Mucosa of descending colon (tissue), 3 donors: ENCODE results near the gene NMUR1. TPM values are rescaled to one million over a fixed set of nuclear protein-coding genes. Genes with fewer than 3 reads are reported as not detected.
"Not testable (repeated sequence)": the region's sequence is repeated elsewhere in the genome, so short reads cannot be mapped to it uniquely, and the experiment has no call there.

Source experiments
- ATAC-seq: fragments of 200-7000 bp; cut with Tn5 transposase; one replicate; pipeline ENCODE4 v1.9.1; 2020; ENCODE audit warnings: mild to moderate bottlenecking, moderate library complexity
- DNase-seq, 3 donors: peaks; one replicate each; pipeline ENCODE4 v3.0.0-alpha.2; 2020
- H3K36me3 ChIP-seq: fragments of 200-600 bp; one replicate; pipeline ENCODE4 v1.8.0; 2021; ENCODE audit warnings: low read depth, mild to moderate bottlenecking
- H3K4me1 ChIP-seq: fragments of 200-600 bp; one replicate; pipeline ENCODE4 v1.8.0; 2021; ENCODE audit warnings: low read depth, mild to moderate bottlenecking
- H3K4me3 ChIP-seq: fragments of 200-600 bp; one replicate; pipeline ENCODE4 v1.8.0; 2021; ENCODE audit warnings: mild to moderate bottlenecking
- H3K9me3 ChIP-seq: fragments of 200-600 bp; one replicate; pipeline ENCODE4 v1.8.0; 2021; ENCODE audit warnings: mild to moderate bottlenecking
- intact Hi-C, 2 donors: fragments of 100-400 bp; cut with DNase I in 1 of 2; cut with micrococcal nuclease in 1 of 2; formaldehyde crosslinking; loops; one replicate each; pipeline versions ENCODE4 v1.11.0 to v1.11.1; 2022; cut with DNase I, micrococcal nuclease
- total RNA-seq, 3 donors: library from RNA; stranded (reverse); fragmentation: NEBNext Ultra II Directional in 2 of 3; extraction: Animal tissue kit (Norgen Biotek cat#: 25700) in 2 of 3; gene quantifications; one replicate each; pipeline versions ENCODE4 v1.2.1 to v1.2.4, GENCODE V29; 2021 to 2023
- TF ChIP-seq, protein P1 (sequence below): fragments of 200-600 bp; IDR thresholded peaks from one replicate; pipeline ENCODE4 v1.8.0; 2022; ENCODE audit warnings: antibody characterized with exemption, mild to moderate bottlenecking
- donor health status: DM: no; HTN: no; CAD: no; lungs with moderate emphysema.
- donor health status: DM: no; HTN: no; CAD: no.
- donor health status: DM: no; HTN: yes; CAD: no.

NMUR1 gene
- total RNA-seq, 3 donors from 2014 or later = 0.57 to 1.2 (median 0.87) TPM

DNA sequence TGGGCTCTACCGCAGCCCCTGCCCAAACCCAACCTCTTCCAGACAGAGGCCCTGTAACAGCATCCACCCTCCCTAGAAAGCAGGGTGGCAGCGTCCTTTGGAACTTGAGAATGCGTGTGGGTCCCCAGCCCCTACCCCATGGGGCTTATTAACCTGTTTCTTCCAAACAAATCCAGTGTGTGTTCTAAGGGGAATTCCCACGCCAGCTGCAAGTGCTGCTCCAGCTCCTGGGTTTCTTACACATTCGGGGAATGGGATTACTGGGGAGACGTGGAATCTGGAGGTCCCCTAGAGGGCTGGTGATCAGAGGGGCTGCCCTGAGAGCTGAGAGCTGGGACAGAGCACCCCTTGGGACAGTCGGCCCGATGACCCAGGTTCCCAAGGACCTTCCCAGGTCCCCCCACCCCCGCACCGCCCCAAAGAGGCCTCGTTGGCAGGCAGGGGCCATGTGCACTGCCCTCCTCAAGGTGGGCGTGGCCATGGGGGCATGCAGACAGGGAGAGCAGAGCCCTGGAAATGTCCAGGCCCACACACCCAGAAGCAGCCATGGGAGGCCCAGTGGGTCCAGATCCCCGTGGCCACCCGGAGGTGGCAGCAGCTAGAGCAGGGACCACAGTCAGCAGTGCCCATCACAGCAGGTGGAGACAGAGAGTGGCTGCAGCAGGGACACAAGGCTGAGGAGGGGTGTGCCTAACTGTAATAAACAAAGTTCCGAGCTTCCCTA, 43.6 kb upstream of the NMUR1 start:
- ATAC-seq = no peak

DNA sequence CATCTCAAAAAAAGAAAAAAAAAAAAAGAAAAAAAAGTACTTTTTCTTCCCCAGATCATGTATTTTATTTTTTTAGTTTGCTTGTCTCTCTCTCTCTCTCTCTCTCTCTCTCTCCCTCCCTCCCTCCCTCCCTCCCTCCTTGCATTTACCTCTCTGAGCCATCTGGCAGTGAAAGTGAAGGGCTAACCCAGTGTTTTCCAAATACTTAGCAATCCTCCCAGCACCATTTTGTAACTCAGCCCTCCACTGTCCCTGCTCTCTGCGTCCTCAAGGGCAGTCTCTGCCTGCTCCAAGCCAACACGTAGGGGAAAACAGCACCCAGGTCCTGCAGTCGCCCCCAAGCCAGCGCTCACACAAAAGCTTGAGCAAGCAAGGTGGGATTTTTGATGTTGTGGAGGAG, 42.9 kb upstream of the NMUR1 start:
- no peaks in the 10 kb centered on the region for H3K9me3 ChIP-seq
- DNase-seq (no peak), ATAC-seq (no peak)
- H3K36me3 ChIP-seq = no peaks in the 10 kb centered on the region
- no peaks in the 10 kb centered on the region for H3K4me1 ChIP-seq
- intact Hi-C loops = no loop called here
- no peak overlapping the region for H3K4me3 ChIP-seq
- TF ChIP-seq, protein P1, sequence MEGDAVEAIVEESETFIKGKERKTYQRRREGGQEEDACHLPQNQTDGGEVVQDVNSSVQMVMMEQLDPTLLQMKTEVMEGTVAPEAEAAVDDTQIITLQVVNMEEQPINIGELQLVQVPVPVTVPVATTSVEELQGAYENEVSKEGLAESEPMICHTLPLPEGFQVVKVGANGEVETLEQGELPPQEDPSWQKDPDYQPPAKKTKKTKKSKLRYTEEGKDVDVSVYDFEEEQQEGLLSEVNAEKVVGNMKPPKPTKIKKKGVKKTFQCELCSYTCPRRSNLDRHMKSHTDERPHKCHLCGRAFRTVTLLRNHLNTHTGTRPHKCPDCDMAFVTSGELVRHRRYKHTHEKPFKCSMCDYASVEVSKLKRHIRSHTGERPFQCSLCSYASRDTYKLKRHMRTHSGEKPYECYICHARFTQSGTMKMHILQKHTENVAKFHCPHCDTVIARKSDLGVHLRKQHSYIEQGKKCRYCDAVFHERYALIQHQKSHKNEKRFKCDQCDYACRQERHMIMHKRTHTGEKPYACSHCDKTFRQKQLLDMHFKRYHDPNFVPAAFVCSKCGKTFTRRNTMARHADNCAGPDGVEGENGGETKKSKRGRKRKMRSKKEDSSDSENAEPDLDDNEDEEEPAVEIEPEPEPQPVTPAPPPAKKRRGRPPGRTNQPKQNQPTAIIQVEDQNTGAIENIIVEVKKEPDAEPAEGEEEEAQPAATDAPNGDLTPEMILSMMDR = no peak

More for the DNA sequence above, 43.6 kb upstream of the NMUR1 start:
- Histone ChIP-seq H3K9me3 (no peaks in the 10 kb centered on the region), H3K4me3 (no peak overlapping the region), H3K4me1 (no peaks in the 10 kb centered on the region), H3K36me3 (no peaks in the 10 kb centered on the region)
- TF ChIP-seq, protein P1 = no peak
- intact Hi-C loops = no loop called here
- DNase-seq = no peak

DNA sequence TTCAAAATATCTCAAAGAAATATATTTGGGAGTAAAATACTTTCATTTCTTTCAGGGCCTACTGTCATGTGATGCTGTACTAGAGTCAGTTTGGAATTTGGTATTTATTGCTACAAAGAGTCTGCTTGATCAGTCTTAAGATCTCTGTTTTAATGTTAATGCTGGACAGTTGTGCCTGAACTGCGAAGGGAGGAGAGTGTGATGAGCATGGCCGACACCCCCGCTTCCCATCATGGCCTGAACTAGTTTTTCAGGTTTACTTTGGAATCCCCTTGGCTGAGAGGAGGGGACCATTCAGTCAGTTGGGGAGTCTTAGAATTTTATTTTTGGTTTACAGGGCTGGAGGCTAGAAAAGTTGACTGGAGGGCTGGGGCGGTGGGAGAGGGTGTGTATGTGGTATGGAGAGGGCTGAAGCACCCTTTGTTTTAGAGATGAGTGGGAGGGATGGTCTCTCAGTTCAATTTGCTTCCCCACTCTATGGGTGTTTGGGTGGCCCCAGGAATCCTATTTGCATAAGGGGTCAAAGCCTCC, 41.5 kb upstream of the NMUR1 start:
- DNase-seq (no peak), ATAC-seq (no peak)
- Histone ChIP-seq H3K4me3 (no peak overlapping the region), H3K36me3 (no peaks in the 10 kb centered on the region), H3K9me3 (no peaks in the 10 kb centered on the region), H3K4me1 (no peaks in the 10 kb centered on the region)
- TF ChIP-seq, protein P1 = no peak
- intact Hi-C loops = no loop called here

DNA sequence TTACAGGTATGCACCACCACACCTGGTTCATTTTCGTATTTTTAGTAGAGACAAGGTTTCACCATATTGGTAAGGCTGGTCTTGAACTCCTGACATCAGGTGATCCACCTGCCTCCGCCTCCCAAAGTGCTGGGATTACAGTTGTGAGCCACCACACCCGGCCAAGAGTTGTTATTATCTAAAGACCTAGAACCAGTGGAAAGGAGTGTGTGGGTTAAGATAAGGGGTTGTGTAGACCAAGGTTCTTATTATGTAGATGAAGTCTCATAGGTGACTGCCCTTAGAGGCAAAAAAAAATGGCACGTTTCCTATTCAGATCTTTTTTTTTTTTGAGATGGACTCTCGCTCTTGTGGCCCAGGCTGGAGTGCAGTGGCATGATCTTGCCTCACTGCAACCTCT, 40.7 kb upstream of the NMUR1 start:
- H3K4me3 ChIP-seq, H3K36me3 ChIP-seq, H3K9me3 ChIP-seq, H3K4me1 ChIP-seq, intact Hi-C loops, ATAC-seq, DNase-seq: not testable (repeated sequence)

DNA sequence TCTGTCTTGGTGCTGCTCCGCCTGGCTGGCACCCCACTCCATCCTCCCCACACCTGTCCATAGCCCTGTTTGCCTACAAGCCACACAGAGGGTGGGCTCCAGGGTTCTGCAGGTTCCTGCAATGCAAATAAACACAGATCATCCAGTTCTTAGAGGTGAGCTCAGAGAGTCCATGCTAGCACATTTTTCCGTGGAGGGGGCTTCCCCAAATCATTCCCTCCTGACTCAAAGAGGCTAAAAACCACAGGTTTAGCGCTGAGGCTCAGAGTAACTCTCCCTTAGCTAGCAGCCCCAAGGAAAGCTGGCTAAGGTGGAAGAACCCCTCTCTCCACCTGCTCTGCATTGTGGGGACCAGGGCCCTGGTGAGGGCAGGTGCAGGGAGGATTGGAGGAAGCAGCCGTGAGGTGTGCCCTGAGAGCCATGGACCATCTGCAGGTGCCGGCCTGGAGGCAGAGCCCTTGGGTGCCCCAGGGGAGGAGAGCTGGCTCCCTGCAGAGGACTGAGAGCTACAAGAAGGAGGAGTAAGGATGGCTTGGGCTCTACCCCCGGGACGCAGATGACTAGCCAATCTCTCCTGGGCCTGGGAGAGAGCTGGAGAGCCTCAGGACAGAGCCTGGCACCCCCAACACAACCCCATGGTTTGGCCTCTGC, 38.7 kb upstream of the NMUR1 start:
- ATAC-seq (no peak), DNase-seq (no peak)
- Histone ChIP-seq H3K9me3 (no peaks in the 10 kb centered on the region), H3K36me3 (no peaks in the 10 kb centered on the region), H3K4me1 (no peaks in the 10 kb centered on the region), H3K4me3 (no peak overlapping the region)
- TF ChIP-seq, protein P1 = no peak
- intact Hi-C loops = no loop called here

DNA sequence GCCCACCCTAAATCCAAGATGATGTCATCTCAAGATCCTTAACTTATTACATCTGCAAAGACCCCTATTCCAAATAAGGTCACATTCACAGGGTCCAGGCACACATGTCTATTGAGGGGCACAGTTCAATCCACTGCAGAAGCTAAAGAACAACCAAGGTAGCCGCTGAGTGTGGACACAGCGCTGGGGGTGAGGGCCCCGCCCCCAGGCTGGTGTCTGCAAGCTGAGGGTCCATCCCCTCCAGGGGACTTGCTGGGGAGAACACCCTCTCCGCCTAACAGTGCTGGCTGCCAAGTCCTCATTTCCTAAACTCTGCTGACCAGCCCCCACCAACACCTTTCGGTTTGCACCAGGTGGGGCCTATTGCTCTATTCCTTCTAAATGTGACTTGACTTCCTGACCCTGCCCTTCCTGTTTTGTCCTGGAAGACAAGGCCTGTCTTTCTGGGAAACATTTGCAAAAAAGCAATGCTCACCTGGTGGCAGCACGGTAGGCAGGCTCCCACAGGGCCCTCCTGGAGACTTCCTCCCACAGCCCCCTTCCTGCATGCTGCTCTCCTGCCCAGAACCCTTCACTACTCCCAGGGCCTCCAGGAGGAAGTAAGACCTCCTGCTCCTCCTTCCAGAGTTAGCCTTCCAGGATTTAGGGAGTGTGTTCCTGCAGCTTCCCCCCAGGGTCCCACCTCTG, 38.0 kb upstream of the NMUR1 start:
- Histone ChIP-seq H3K36me3 (no peaks in the 10 kb centered on the region), H3K9me3 (no peaks in the 10 kb centered on the region), H3K4me3 (no peak overlapping the region), H3K4me1 (no peaks in the 10 kb centered on the region)
- ATAC-seq = no peak
- no peak for DNase-seq
- TF ChIP-seq, protein P1 = no peak
- intact Hi-C loops = no loop called here
